Stimulated activated CD4-positive, alpha-beta T cell treated with anti-CD3 and anti-CD28 coated beads, Interleukin-12 subunit alpha, Interleukin-12 subunit beta, amount 100 ng/mL, for 48 hours (primary cell): ENCODE results near the gene TPR.

Experiments used
- DNase-seq, 3 donors: peaks; one replicate each; pipeline ENCODE4 v3.0.0-alpha.2; 2020; ENCODE audit warnings: low read depth in 2 of 3, low spot score in 1 of 3

Gene TPR

DNA sequence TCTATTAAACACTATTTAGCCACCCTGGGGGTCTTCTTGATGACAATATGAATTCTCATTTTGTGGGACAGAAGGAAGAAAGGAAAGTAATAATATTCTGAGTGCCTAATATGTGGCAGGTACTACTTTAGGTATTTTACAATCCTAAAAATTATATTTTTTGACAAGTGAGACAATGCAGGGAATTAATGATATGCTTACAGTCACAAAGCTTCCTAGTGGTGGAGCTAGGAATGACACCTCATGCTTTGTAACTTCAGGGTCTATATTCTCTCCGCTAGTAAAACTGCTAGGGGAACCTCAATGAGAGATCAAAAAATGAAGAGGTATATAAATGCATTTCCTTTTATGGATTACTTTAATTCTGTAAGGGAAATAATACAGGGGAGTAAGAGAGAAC, 44.3 kb downstream of the TPR start:
- DNase-seq, result no peak

DNA sequence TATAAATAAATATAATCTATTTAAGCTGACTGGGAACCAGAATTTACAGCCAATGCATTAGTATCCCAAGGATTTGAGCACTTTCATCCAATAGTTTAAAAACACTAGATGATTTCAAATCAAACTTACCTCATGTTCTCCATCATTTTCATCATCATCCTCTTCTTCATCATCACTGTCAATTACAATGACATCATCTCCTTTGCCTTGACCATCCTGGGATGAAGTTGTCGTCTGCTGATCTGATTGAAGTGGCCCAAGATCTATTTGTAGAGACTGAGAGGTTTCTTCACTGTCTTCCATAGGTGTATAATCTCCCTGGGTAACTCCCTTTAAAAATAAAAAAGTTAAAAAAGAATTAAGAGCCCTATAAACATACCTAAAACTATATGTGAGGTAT, 47.7 kb downstream of the TPR start:
- DNase-seq, result no peak

DNA sequence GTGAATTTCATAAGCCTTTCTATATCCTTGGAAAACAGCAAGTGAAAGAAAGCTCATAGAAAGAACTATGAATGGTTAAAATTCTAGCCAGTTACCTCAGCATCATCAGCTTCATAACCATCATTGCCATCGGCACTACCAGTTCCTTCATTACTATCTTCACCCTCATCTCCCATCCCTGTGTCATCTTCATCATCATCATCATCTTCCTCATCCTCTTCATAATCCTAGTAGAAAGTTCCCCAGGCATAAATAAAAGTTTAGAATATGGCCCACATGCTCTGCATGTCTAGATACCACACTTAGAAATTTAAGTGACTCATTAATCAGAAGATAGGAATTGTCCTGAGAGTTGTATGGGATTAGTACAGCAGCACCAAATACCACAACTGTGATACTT, 49.0 kb downstream of the TPR start:
- DNase-seq, result no peak

DNA sequence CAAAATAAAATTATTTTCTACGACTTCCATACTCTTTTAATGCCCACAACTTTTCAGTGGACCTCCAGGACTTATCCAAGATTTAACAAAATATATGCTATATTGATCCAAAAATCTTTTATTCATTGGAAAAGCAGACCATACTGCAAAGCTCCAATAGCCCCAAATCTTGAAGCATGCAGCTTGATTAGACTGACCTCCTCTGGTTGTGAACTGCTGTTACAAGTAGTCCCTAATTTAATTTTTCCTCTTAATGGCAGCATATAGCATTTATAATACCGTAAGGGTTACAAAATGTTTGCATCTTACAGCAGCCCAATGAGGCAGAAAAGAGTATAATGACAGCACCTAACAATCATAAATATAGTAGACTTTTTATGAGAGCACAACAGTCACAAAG, 49.8 kb downstream of the TPR start:
- no peak for DNase-seq

DNA sequence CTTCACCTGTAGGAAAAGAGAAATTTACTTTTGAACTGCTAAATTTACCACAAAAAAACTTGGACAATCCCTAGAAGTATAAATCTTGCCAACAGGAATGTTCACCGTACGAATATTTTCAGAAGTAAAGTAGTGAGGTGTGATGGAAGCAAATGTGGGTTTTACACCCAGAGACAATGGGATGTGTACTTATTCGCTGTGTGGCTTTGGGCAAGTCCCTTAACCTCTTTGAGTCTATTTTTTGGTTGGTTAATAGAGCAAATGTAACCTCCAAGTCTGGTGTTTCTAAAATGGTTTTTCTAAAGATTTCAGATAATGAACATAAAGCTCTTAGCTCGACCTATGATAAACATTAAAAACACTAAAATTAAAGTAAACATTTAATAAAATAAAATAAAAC, 51.2 kb downstream of the TPR start:
- no peak for DNase-seq

DNA sequence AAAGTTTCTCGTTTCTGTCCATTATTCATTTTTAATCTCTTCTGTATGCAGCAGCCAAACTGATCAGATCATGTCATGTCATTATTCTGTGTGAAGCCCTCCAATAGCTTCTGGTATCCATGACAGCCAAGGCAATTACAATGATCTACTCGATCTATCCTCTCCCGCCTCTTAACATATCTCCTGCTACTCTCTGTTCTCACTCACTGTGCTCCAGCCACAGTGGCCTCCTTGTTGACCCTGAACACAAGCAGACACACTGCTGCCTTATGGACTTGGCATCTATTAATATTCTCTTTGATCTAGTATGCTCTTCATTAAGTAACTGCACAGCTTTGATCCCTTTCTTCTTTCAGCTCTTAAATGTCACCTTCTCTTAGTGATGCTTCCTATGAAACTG, 59.5 kb downstream of the TPR start:
- DNase-seq, result no peak

DNA sequence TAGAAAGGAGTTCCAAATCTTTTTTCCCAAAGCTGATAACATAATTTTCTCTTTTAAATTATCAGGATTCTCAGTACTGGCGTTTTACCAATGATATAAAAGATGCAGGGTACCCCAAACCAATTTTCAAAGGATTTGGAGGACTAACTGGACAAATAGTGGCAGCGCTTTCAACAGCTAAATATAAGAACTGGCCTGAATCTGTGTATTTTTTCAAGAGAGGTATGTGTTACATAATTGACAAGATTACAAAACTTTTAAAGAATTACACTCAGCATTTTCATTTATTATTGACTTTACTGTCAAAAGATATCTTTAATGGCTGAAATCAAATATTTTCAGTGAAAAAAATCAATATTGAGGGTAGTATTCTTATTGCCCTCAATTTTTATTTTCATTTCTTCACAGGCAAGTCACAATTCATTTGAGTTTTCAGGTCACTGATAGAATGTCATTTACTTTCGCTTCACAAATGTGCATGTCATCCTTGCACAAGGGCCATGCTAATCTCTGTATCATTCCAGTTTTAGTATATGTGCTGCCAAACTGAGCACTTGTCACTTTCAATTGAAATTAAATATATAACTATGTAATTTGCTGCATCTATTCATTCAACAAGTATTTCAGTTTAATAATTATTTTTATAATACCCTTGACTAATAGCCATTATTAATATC, 63.5 kb downstream of the TPR start:
- no peak for DNase-seq

DNA sequence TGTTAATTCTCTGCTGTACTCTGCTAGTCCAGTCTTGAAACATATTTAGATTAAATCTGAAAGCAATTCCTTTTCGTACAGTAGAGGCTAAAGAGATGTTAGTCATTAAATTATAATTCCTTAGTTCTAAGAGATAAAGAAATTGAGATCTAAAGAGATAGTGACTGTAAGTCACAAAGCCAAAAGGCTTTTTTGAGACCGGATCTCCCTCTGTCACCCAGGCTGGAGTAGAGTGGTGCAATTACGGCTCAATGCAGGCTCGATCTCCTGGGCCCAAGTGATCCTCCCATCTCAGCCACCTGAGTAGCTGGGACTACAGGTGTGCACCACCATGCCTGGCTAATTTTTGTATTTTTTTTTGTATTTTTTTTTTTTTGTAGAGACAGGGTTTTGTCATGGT, 64.7 kb downstream of the TPR start:
- no peak for DNase-seq

DNA sequence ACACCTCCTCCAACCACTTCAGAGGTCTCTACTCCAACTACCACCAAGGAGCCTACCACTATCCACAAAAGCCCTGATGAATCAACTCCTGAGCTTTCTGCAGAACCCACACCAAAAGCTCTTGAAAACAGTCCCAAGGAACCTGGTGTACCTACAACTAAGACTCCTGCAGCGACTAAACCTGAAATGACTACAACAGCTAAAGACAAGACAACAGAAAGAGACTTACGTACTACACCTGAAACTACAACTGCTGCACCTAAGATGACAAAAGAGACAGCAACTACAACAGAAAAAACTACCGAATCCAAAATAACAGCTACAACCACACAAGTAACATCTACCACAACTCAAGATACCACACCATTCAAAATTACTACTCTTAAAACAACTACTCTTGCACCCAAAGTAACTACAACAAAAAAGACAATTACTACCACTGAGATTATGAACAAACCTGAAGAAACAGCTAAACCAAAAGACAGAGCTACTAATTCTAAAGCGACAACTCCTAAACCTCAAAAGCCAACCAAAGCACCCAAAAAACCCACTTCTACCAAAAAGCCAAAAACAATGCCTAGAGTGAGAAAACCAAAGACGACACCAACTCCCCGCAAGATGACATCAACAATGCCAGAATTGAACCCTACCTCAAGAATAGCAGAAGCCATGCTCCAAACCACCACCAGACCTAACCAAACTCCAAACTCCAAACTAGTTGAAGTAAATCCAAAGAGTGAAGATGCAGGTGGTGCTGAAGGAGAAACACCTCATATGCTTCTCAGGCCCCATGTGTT, 66.6 kb downstream of the TPR start:
- DNase-seq, result no peak

DNA sequence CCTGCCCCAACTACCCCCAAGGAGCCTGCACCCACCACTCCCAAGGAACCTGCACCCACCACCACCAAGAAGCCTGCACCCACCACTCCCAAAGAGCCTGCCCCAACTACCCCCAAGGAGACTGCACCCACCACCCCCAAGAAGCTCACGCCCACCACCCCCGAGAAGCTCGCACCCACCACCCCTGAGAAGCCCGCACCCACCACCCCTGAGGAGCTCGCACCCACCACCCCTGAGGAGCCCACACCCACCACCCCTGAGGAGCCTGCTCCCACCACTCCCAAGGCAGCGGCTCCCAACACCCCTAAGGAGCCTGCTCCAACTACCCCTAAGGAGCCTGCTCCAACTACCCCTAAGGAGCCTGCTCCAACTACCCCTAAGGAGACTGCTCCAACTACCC, 67.6 kb downstream of the TPR start:
- no peak for DNase-seq

DNA sequence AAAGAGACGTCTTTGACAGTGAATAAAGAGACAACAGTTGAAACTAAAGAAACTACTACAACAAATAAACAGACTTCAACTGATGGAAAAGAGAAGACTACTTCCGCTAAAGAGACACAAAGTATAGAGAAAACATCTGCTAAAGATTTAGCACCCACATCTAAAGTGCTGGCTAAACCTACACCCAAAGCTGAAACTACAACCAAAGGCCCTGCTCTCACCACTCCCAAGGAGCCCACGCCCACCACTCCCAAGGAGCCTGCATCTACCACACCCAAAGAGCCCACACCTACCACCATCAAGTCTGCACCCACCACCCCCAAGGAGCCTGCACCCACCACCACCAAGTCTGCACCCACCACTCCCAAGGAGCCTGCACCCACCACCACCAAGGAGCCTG, 68.5 kb downstream of the TPR start:
- no peak for DNase-seq

DNA sequence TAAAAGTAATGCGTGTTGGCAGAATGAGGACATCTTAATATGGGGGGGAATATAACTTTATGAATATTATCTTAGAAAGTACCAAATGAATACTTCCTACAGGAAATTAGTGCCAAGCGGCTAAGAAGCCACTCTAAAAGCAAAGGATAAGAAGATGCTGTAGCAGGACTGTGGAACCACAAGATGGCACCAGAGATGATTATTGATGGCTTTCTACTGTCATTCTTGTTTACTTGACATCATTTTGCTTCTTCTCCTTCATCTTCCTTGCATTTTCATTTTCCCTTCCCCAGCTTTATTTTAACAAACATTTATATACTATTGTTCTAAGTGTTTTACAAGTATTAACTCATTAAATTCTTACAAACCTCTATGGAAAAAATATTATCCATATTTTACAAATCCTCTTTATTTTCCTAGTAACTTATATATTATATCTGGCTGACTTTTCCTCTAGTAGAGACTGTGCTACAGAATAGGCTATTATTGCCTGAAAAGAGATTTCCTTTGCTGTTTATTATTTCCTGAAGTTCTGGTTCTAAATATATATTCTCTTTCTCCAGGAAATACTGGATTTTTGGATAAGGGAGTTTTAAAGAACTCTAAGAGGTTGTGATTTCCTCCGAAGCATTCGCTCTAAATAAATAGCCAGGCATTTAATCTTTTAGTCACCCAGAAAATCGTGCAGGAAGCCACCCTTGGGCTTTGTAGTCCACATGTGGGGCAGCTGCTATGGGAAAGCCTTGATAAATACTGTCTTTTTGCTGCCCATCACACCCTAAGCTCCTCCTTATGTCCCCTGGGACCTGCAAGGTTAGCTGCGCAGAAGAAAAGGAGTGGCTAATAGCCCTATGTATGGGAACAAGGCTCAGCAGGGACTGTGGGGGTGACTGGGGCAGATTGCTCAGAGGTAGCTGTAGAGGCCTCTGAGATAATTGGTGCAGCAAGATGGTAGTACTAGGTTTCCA, 69.8 kb downstream of the TPR start:
- DNase-seq, result no peak

DNA sequence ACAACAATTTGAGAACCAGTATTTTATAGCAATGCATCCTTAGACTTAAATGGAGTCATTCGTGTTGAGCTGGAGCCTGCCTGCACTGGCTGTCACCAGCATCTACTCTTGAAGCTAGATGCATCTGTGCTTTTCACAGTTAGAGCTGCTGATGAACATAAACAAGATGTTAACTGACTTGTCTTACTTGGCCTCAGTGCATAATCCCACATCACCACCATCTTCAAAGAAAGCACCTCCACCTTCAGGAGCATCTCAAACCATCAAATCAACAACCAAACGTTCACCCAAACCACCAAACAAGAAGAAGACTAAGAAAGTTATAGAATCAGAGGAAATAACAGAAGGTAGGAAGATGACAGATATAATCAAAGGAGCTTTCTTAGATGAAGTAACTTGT, 71.1 kb downstream of the TPR start:
- DNase-seq, result no peak

DNA sequence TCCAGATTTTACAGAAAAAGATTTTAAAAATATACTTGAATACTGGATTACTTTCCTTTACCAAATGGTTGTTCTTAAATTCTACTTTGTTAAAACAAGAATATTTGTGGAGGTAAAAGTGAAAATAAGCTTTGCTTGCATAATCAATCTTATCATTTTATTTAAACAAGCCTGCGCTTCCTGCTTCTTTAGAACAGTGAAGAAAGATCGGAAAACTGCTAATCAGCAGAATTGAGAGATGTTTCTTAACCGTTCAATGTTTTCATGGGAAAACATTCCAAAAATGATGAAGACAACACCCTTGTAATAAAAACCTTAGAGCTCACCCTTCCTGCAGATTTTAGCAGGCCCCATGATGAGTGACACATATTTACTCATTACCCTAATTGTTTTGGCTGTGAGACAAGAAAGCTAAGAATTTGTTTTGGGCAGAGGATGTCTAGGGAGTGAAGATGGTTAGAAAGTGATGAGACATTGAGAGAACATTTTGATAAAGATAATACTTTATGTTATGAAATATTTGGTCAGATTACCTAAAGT, 72.6 kb downstream of the TPR start:
- DNase-seq, result no peak

DNA sequence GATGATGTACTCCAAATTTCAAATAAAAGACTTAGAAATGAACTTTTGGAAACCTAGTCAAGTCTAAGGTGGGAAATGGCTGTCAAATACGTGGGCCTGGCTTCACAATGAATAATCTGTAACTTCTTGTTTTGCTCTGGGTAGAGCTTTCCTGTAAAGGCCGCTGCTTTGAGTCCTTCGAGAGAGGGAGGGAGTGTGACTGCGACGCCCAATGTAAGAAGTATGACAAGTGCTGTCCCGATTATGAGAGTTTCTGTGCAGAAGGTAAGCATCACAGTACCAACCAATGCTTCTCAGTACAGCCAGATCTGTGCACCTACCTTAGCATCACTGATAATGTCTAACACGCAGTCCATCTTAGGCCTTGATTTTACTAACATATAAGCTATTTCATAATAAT, 73.6 kb downstream of the TPR start:
- DNase-seq, result no peak

DNA sequence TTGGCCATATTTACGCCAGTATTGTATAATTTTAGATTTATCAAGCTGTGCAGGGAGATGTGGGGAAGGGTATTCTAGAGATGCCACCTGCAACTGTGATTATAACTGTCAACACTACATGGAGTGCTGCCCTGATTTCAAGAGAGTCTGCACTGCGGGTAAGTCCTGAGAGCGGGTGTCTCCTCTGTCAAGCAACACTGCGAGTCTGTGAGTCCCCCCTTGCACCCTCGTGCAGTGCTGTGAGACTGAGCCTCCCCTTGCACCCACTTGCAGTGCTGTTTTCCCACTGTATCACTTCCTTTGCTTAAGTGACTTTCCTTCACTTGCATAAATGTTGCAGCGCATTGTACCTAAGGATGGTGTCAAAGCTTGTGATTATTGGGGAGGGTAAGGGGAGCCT, 75.0 kb downstream of the TPR start:
- DNase-seq, result no peak

DNA sequence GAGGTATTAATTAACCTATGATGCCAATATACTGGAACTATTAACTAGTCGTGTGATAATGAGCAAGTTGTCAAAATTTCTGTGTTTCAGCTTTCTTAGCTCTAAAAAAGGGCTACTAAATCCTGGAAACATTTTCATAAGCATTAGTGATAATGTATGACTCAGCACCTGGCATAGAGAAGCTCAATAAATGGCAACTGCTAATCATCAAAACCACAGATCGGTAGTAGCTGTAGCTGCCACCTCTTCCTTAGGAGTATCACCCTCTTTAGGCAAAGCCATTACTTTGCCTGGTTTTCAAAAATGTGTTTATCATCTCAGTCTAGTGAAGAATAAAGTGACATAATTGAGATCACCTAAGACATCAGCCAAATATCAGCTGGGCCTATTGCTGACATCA, 75.5 kb downstream of the TPR start:
- no peak for DNase-seq

DNA sequence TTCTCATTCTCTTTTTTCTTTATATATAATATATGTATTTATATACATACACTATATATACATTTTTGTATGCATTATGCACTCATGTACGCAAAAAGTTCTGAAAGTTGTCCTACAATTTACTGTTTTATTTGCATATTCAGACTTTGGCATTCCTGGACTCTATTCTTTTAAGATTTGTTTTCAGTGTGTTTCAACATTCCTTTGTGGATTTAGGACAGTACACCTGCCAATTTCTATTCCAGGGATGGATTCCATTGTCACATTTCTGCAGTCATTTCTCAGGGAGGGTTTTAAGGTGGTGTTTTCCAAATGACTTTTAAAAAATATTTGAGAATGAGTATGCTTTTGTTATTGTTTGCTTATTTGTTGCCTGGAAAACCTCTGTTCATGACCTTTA, 76.2 kb downstream of the TPR start:
- DNase-seq, result no peak

DNA sequence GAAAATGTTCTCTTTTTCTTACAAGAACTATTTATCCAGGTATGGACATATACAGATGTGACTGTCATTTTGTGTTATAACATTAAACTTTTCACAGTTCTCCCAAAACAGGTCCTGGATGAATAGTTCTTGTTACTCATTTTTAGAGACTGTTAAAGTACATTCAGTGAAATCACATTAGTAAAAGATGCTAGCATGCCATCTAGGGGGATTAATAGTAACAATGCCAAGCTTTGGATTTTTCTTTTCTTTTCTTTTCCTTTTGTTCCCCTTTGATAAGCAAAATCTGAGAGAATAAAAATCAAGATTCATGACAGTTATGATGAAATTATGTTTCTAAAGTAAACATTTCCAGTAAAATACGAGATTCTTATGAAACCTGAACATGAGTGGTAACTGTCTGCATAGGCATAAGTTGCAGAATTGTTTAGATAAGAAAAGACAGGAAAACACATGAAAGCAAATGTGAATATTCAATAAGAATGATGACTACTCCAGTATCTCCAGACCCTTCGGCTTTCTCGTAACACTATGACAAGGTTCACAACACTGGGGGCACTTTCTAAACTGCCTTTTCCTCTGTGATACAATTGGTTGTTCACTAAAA, 77.5 kb downstream of the TPR start:
- DNase-seq, result no peak

DNA sequence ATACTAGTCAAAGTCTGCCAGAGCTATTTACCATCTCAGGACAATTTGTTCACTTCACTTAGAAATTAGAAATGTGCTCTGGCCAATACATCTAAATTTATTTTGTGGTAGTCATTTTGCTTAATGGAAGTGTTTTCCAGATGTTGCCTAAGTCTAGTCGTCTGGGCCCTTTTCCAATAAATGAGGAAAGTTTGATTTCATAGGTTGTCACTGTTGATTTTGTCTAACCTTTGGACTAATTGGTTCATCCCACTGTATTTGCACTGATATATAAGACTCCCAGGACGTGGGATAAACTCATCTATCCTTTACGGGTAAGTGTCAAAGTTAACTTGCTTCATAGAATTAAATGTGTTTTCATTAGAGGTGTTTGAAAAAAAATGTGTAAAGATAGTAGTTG, 79.1 kb downstream of the TPR start, which contains the start of gene PRG4:
PRG4 (plus strand) TSS at position 300 of the 400 bp plus-strand sequence.
- no peak for DNase-seq

DNA sequence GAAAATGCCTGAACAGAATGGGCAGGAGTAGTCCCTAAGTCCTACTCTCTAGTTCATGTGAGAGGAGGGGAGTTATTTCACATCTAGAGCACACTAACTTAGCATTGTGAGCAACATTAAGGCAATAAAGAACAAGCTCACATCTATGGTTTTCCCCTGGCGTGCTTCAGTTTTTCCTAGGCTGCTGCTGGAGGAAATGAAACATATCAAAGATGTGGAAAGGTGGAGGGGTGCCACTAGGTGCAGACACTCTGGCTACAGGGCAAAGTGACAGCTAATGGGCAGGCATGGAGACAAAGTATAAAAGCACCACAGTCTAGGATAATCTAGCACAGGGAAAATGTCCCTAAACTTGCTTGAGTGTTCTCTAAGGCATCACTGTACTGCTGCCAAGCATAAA, 82.2 kb downstream of the TPR start:
- no peak for DNase-seq
